DND-41 (cell line): ENCODE data around the gene SIN3A.

Source experiments
- ATAC-seq: fragments of 200-7000 bp; cut with Tn5 transposase; 3 replicates; pipeline ENCODE4 v1.9.1; 2021; ENCODE audit warnings: low read depth; ENCODE audit not compliant: insufficient read depth
- DNase-seq: peaks from one replicate; pipeline ENCODE4 v3.0.0-alpha.2; 2020
- H2AFZ ChIP-seq: 2 replicates; pipeline ENCODE4 v1.6.0; 2012; ENCODE audit warnings: low read depth, low read length
- H3K27ac ChIP-seq: 2 replicates; pipeline ENCODE4 v1.5.1; 2012; ENCODE audit warnings: low read length, inconsistent platforms
- H3K27me3 ChIP-seq: fragments of 200-600 bp; sonication (generic); 2 replicates; pipeline ENCODE4 v1.6.0; 2012; ENCODE audit warnings: low read length, mild to moderate bottlenecking, inconsistent platforms; ENCODE audit not compliant: insufficient read depth, poor library complexity
- H3K36me3 ChIP-seq: 2 replicates; pipeline ENCODE4 v1.5.1; 2012; ENCODE audit warnings: low read length, inconsistent platforms; ENCODE audit not compliant: insufficient read depth
- H3K4me1 ChIP-seq: 2 replicates; pipeline ENCODE4 v1.5.1; 2012; ENCODE audit warnings: mild to moderate bottlenecking, low read length; ENCODE audit not compliant: insufficient read depth
- H3K4me2 ChIP-seq: 2 replicates; pipeline ENCODE4 v1.6.0; 2012; ENCODE audit warnings: mild to moderate bottlenecking, moderate library complexity, low read length, inconsistent platforms; ENCODE audit not compliant: insufficient read depth
- H3K4me3 ChIP-seq, 2 experiments: fragments of 200-600 bp in 1 of 2; shearing (Covaris generic) in 1 of 2; 2 replicates each; pipeline ENCODE4 v1.5.1; 2012 to 2016; ENCODE audit warnings: inconsistent platforms in 2 of 2, low read length in 2 of 2, mild to moderate bottlenecking in 2 of 2, low read depth in 1 of 2, moderate library complexity in 1 of 2
- H3K79me2 ChIP-seq: 2 replicates; pipeline ENCODE4 v1.6.0; 2012; ENCODE audit warnings: low read length, inconsistent platforms; ENCODE audit not compliant: insufficient read depth
- H3K9ac ChIP-seq: 2 replicates; pipeline ENCODE4 v1.6.0; 2012; ENCODE audit warnings: low read depth, mild to moderate bottlenecking, inconsistent platforms, low read length, moderate library complexity
- H3K9me3 ChIP-seq: 2 replicates; pipeline ENCODE4 v1.5.1; 2012; ENCODE audit warnings: low read length, moderate library complexity, mild to moderate bottlenecking, inconsistent platforms; ENCODE audit not compliant: insufficient read depth, severe bottlenecking
- H4K20me1 ChIP-seq: 2 replicates; pipeline ENCODE4 v1.6.0; 2012; ENCODE audit warnings: low read length; ENCODE audit not compliant: insufficient read depth
- CTCF ChIP-seq: IDR thresholded peaks from 2 replicates; pipeline ENCODE4 v1.5.1; 2012; ENCODE audit warnings: borderline replicate concordance, low read length, moderate library complexity, mild to moderate bottlenecking; ENCODE audit not compliant: poor library complexity, severe bottlenecking; ENCODE audit errors: extremely low read depth
- EZH2 ChIP-seq: IDR thresholded peaks from 3 replicates; pipeline ENCODE4 v1.6.1; 2012; ENCODE audit warnings: borderline replicate concordance, low read depth, mild to moderate bottlenecking, moderate library complexity, low read length, inconsistent platforms; ENCODE audit not compliant: severe bottlenecking

The SIN3A gene

GRCh38 chr15:75367006-75367405, 84.5 kb downstream of the SIN3A start:
- TF ChIP-seq CTCF (no peak), EZH2 (no peak)
- H3K27me3 ChIP-seq: no peaks in the 10 kb centered on the region
- no peak overlapping the region for H3K27ac ChIP-seq
- peaks cover 19% of the 10 kb centered on the region for H4K20me1 ChIP-seq
- no peak overlapping the region for H2AFZ ChIP-seq
- H3K4me2 ChIP-seq: peak overlapping the region; percentile 81; the same call in 1 of the 2 replicates
- H3K4me1 ChIP-seq: peaks cover 31% of the 10 kb centered on the region
- DNase-seq (no peak), ATAC-seq (no peak)
- H3K36me3 ChIP-seq: peaks cover 68% of the 10 kb centered on the region
- peaks cover 17% of the 10 kb centered on the region for H3K79me2 ChIP-seq
- H3K4me3 ChIP-seq: 0 out of 4 replicates have a peak overlapping the region, but pooled peaks of 1 of the 2 experiments have one; percentile 95
- H3K9ac ChIP-seq: peak overlapping the region; percentile 97; the same call in 1 of the 2 replicates
- H3K9me3 ChIP-seq: no peaks in the 10 kb centered on the region

- Histone ChIP-seq H4K20me1 (peaks cover 13% of the 10 kb centered on the region), H3K4me3 (no peak overlapping the region), H3K4me1 (peaks cover 25% of the 10 kb centered on the region), H2AFZ (no peak overlapping the region), H3K36me3 (peaks cover 68% of the 10 kb centered on the region), H3K79me2 (peaks cover 14% of the 10 kb centered on the region), H3K27ac (no peak overlapping the region), H3K27me3 (no peaks in the 10 kb centered on the region), H3K4me2 (no peak overlapping the region), H3K9me3 (no peaks in the 10 kb centered on the region), H3K9ac (no peak overlapping the region)
- DNase-seq (no peak), ATAC-seq (no peak)
- TF ChIP-seq EZH2 (no peak), CTCF (no peak)
Observed at GRCh38 chr15:75366163-75366562, 85.3 kb downstream of the SIN3A start.

- ATAC-seq (no peak), DNase-seq (no peak)
- Histone ChIP-seq H2AFZ (no peak overlapping the region), H3K9me3 (no peaks in the 10 kb centered on the region), H3K36me3 (peaks cover 71% of the 10 kb centered on the region), H3K4me2 (no peak overlapping the region), H3K4me3 (no peak overlapping the region), H3K79me2 (peaks cover 13% of the 10 kb centered on the region), H3K27ac (no peak overlapping the region), H3K4me1 (peaks cover 22% of the 10 kb centered on the region), H3K27me3 (no peaks in the 10 kb centered on the region), H3K9ac (no peak overlapping the region), H4K20me1 (peaks cover 13% of the 10 kb centered on the region)
- no peak for TF ChIP-seq CTCF
- no peak for TF ChIP-seq EZH2
Observed at GRCh38 chr15:75364881-75365280, 86.6 kb downstream of the SIN3A start.

- no peaks in the 10 kb centered on the region for H3K9me3 ChIP-seq
- H3K79me2 ChIP-seq: peaks cover 10% of the 10 kb centered on the region
- H3K9ac ChIP-seq: no peak overlapping the region
- peaks cover 79% of the 10 kb centered on the region for H3K36me3 ChIP-seq
- no peak for ATAC-seq
- H4K20me1 ChIP-seq: peaks cover 13% of the 10 kb centered on the region
- no peak overlapping the region for H3K4me3 ChIP-seq
- H3K27ac ChIP-seq: no peak overlapping the region
- H3K4me2 ChIP-seq: no peak overlapping the region
- H3K27me3 ChIP-seq: no peaks in the 10 kb centered on the region
- TF ChIP-seq CTCF (no peak), EZH2 (no peak)
- no peak overlapping the region for H2AFZ ChIP-seq
- no peak for DNase-seq
- peaks cover 11% of the 10 kb centered on the region for H3K4me1 ChIP-seq
Observed at GRCh38 chr15:75363786-75364185, 87.7 kb downstream of the SIN3A start.
